PC-3 (cell line): Measurements from ENCODE around the gene SLC6A1. TPM values are rescaled to one million over a fixed set of nuclear protein-coding genes. Genes with fewer than 3 reads are reported as not detected.

ENCODE experiments used
- ATAC-seq: fragments of 200-7000 bp; cut with Tn5 transposase; 2 replicates; pipeline ENCODE4 v1.9.1; 2020; ENCODE audit warnings: mild to moderate bottlenecking, moderate library complexity
- BruUV-seq: library from RNA; stranded (reverse); fragments of 400-500 nt; replicated peaks from 2 replicates; lab custom pipeline; 2021; lab: Mats Ljungman, UMichigan
- CTCF ChIA-PET: fragments of 300-600 bp; sonication (Branson Sonifier 250); formaldehyde crosslinking; loops from one replicate; lab custom pipeline; 2022; ENCODE audit warnings: antibody characterized with exemption; lab: Charles Lee
- POLR2A ChIA-PET: fragments of 300-600 bp; sonication (Branson Sonifier 250); formaldehyde crosslinking; loops from one replicate; lab custom pipeline; 2022; ENCODE audit warnings: antibody characterized with exemption; ENCODE audit not compliant: unreplicated experiment; lab: Charles Lee
- DNase-seq: peaks from one replicate; pipeline ENCODE4 v3.0.0-alpha.2; 2015
- H2AFZ ChIP-seq: fragments of 300-600 bp; sonication (generic); 2 replicates; pipeline ENCODE4 v1.6.0; 2016; ENCODE audit warnings: antibody characterized with exemption, low read length
- H3F3A ChIP-seq: fragments of 300-600 bp; sonication (generic); one replicate; pipeline ENCODE4 v1.6.0; 2017; ENCODE audit warnings: antibody characterized with exemption, low read length, control low read depth, mild to moderate bottlenecking; ENCODE audit not compliant: unreplicated experiment
- H3K27ac ChIP-seq: fragments of 300-600 bp; sonication (generic); 2 replicates; pipeline ENCODE4 v1.5.1; 2016; ENCODE audit warnings: mild to moderate bottlenecking, low read length
- H3K27me3 ChIP-seq: fragments of 300-600 bp; sonication (generic); 2 replicates; pipeline ENCODE4 v1.6.1; 2016; ENCODE audit warnings: low read length, mixed read lengths
- H3K36me3 ChIP-seq: fragments of 300-600 bp; sonication (generic); 2 replicates; pipeline ENCODE4 v1.6.1; 2016; ENCODE audit warnings: low read depth, mixed run types, low read length, mixed read lengths
- H3K4me1 ChIP-seq: fragments of 300-600 bp; sonication (generic); 2 replicates; pipeline ENCODE4 v1.5.1; 2016; ENCODE audit warnings: low read length; ENCODE audit not compliant: insufficient read depth
- H3K4me2 ChIP-seq: fragments of 300-600 bp; sonication (generic); 2 replicates; pipeline ENCODE4 v1.6.0; 2016; ENCODE audit warnings: low read length
- H3K4me3 ChIP-seq: fragments of 300-600 bp; sonication (generic); 2 replicates; pipeline ENCODE4 v1.5.1; 2016; ENCODE audit warnings: mild to moderate bottlenecking, low read length, mixed read lengths
- H3K79me2 ChIP-seq: fragments of 300-600 bp; sonication (generic); 2 replicates; pipeline ENCODE4 v1.6.1; 2017; ENCODE audit warnings: low read length, mixed read lengths
- H3K9ac ChIP-seq: fragments of 300-600 bp; sonication (generic); 2 replicates; pipeline ENCODE4 v1.6.0; 2016; ENCODE audit warnings: mild to moderate bottlenecking, low read length
- H3K9me2 ChIP-seq: fragments of 300-600 bp; sonication (generic); replicated peaks from 2 replicates; pipeline ENCODE4 v1.6.1; 2016; ENCODE audit warnings: mixed run types, low read length, mixed read lengths
- H3K9me3 ChIP-seq: fragments of 300-600 bp; sonication (generic); 2 replicates; pipeline ENCODE4 v1.6.1; 2016; ENCODE audit warnings: low read length, mixed read lengths
- H4K20me1 ChIP-seq: fragments of 300-600 bp; sonication (generic); 2 replicates; pipeline ENCODE4 v1.6.1; 2016; ENCODE audit warnings: low read length, mixed read lengths
- EZH2 ChIP-seq: fragments of 300-600 bp; sonication (generic); IDR thresholded peaks from one replicate; pipeline ENCODE4 v1.6.1; 2017; ENCODE audit warnings: antibody characterized with exemption, mild to moderate bottlenecking, low read length; ENCODE audit not compliant: unreplicated experiment
- EZH2phosphoT487 ChIP-seq: fragments of 300-600 bp; sonication (generic); IDR thresholded peaks from 2 replicates; pipeline ENCODE4 v1.6.1; 2018; ENCODE audit warnings: mild to moderate bottlenecking, antibody characterized with exemption, low read length, borderline replicate concordance
- intact Hi-C: fragments of 100-400 bp; cut with micrococcal nuclease; formaldehyde crosslinking; loops from 2 replicates; pipeline ENCODE4 v1.9.0; 2023
- total RNA-seq: library from RNA; depleted of rRNA; stranded (reverse); fragments of >200 nt; gene quantifications from 2 replicates; pipeline ENCODE4 v1.2.3, GENCODE V29; 2014
- TF ChIP-seq, protein P1 (sequence below): fragments of 300-600 bp; sonication (generic); conservative IDR thresholded peaks from 2 replicates; pipeline ENCODE4 v1.5.1; 2017; ENCODE audit warnings: antibody characterized with exemption, low read depth, mild to moderate bottlenecking, low read length

The SLC6A1 gene
- total RNA-seq, 1 experiment from 2014 or later: not detected

DNA sequence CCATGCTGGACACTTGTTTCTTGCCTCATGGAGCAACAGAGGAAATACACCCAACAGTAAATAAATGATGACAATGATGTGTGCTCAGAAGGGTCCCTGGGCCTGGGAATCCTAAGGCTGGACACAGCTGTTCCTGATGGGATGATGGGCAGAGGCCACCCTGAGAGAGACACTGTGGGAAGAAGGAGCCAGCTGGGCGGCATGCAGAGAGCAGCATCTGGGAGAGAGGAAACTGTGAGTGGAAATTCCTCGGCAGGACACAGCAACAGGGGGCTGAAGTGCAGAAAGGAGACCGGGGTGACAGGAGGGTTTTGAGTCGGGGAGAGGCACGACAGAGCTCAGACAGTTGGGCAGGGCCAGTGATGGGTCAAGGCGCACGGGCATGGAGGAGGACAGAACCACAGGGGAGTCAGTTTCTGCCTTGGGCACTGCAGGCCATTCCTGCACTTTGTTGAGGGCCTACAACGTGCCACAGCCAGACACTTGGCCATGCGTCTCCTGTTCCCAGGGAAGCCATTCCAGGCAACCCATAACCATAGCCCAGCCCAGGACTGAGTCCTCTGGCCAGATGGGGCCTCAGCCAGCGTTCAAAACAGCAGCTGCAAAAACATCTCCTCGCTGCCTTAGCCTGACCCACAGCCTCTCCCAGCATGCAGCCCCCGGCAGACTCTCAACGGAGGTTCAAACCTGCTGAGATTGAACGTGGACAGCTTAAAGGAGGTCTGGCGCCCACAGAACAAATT lies 36.7 kb upstream of the SLC6A1 start:
- POLR2A ChIA-PET: no interaction called here
- no peaks in the 10 kb centered on the region for H3K9me2 ChIP-seq
- H3F3A ChIP-seq: no peaks in the 10 kb centered on the region

GRCh38 chr3:10956531-10956930 lies 36.0 kb upstream of the SLC6A1 start:
- Histone ChIP-seq H3K4me3 (no peak overlapping the region), H3K79me2 (no peaks in the 10 kb centered on the region), H3K27me3 (peaks cover 28% of the 10 kb centered on the region; the same call in 1 of the 2 replicates), H3K4me2 (no peak overlapping the region), H2AFZ (no peak overlapping the region), H3K9ac (no peak overlapping the region), H3K9me3 (no peaks in the 10 kb centered on the region), H3K9me2 (no peaks in the 10 kb centered on the region), H3K36me3 (no peaks in the 10 kb centered on the region), H3K27ac (no peak overlapping the region), H3F3A (no peaks in the 10 kb centered on the region), H4K20me1 (no peaks in the 10 kb centered on the region), H3K4me1 (no peaks in the 10 kb centered on the region)
- ATAC-seq: no peak
- POLR2A ChIA-PET: no interaction called here
- DNase-seq: no peak
- TF ChIP-seq EZH2: no peak
- no peak for TF ChIP-seq EZH2phosphoT487
- TF ChIP-seq, protein P1, sequence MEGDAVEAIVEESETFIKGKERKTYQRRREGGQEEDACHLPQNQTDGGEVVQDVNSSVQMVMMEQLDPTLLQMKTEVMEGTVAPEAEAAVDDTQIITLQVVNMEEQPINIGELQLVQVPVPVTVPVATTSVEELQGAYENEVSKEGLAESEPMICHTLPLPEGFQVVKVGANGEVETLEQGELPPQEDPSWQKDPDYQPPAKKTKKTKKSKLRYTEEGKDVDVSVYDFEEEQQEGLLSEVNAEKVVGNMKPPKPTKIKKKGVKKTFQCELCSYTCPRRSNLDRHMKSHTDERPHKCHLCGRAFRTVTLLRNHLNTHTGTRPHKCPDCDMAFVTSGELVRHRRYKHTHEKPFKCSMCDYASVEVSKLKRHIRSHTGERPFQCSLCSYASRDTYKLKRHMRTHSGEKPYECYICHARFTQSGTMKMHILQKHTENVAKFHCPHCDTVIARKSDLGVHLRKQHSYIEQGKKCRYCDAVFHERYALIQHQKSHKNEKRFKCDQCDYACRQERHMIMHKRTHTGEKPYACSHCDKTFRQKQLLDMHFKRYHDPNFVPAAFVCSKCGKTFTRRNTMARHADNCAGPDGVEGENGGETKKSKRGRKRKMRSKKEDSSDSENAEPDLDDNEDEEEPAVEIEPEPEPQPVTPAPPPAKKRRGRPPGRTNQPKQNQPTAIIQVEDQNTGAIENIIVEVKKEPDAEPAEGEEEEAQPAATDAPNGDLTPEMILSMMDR: no peak
- BruUV-seq: no TSS peak
- CTCF ChIA-PET: no interaction called here
- intact Hi-C loops: no loop called here

More for the DNA sequence above, 36.7 kb upstream of the SLC6A1 start:
- H3K9ac ChIP-seq: no peak overlapping the region
- H3K4me1 ChIP-seq: no peaks in the 10 kb centered on the region
- no peaks in the 10 kb centered on the region for H3K79me2 ChIP-seq
- CTCF ChIA-PET: no interaction called here
- H3K4me3 ChIP-seq: no peak overlapping the region
- no peaks in the 10 kb centered on the region for H3K36me3 ChIP-seq
- TF ChIP-seq, protein P1: no peak
- TF ChIP-seq EZH2phosphoT487: no peak
- TF ChIP-seq EZH2: no peak
- intact Hi-C loops: no loop called here
- peaks cover 27% of the 10 kb centered on the region; the same call in 1 of the 2 replicates for H3K27me3 ChIP-seq
- ATAC-seq: no peak
- DNase-seq: no peak
- BruUV-seq: no TSS peak
- no peaks in the 10 kb centered on the region for H4K20me1 ChIP-seq
- no peak overlapping the region for H2AFZ ChIP-seq
- H3K27ac ChIP-seq: no peak overlapping the region
- no peaks in the 10 kb centered on the region for H3K9me3 ChIP-seq
- no peak overlapping the region for H3K4me2 ChIP-seq

DNA sequence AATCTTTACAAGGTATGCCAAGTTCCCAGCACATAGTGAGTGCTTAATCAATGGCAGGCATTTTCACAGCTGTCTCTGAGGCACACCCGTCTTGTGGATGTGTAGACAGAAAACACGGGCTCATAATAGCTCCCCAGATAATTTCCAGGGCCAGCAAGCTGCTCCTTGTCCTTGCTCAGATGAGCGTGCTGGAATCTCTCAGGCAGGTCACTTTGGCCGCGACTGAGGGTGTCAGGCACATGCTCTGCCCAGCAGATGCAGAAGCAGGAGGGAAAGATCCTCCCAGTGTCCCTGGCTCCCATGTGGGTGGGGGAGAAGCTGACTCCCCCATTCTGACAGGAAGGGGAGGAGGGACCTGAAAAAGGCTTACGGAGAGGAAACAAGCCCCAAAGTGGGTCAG lies 35.6 kb upstream of the SLC6A1 start:
- Histone ChIP-seq H2AFZ (no peak overlapping the region), H4K20me1 (no peaks in the 10 kb centered on the region), H3K4me3 (no peak overlapping the region), H3K4me1 (no peaks in the 10 kb centered on the region), H3K36me3 (no peaks in the 10 kb centered on the region), H3K9ac (no peak overlapping the region), H3K9me3 (no peaks in the 10 kb centered on the region), H3K27me3 (peaks cover 30% of the 10 kb centered on the region; the same call in 1 of the 2 replicates), H3K27ac (no peak overlapping the region), H3K4me2 (no peak overlapping the region), H3K79me2 (no peaks in the 10 kb centered on the region), H3F3A (no peaks in the 10 kb centered on the region), H3K9me2 (no peaks in the 10 kb centered on the region)
- BruUV-seq: no TSS peak
- ATAC-seq (no peak), DNase-seq (no peak)
- TF ChIP-seq, protein P1: no peak
- TF ChIP-seq EZH2phosphoT487 (no peak), EZH2 (no peak)
- intact Hi-C loops: no loop called here
- ChIA-PET CTCF (no interaction called here), POLR2A (no interaction called here)
